GM21717 (cell line): ENCODE data around the gene CDKAL1.
"Not testable (repeated sequence)": the region's sequence is repeated elsewhere in the genome, so short reads cannot be mapped to it uniquely, and the experiment has no call there.

Source experiments
- ATAC-seq: cut with Tn5 transposase; IDR thresholded peaks from one replicate; pipeline ENCODE4 v1.9.1; 2021; ENCODE audit warnings: mild to moderate bottlenecking, moderate library complexity; ENCODE audit not compliant: unreplicated experiment

Gene CDKAL1

DNA sequence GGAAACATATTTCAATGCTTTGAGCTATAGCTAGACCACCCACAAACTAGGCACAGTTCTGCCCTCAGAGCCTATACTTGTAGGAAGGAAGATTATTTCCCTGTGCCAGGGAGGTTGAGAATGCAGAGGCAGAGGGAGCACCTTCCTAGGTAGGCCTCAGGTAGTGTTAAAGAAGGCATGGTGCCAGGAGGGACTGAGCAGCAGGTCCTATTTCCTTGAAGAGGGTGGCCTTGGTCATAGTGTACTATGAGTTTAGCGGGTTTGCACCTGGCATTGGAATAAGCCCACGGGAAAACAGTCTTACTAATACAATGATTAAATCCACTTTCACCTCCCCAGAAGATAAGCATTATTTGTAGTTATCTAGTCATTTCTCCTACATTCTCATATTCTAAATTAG, 375.4 kb downstream of the CDKAL1 start:
- no peak for ATAC-seq

DNA sequence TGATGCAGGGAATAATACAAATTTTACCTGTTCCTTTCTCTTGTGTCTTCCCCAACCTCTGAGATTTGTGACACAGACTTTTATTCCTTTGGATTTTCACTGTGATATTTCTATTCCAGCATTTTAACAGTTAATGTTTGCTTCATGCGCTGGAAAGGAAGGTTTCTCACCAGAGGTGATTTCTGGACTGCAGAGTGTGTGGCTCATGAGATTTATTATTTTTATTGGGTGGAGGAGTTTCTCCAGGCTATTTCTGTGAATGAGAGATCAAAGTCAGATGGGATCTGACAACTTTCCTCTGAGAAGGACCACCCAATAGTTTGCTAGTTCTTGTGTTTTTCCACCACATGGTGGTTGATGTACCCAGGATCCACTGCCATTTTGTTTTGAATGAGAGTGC, 377.5 kb downstream of the CDKAL1 start:
- no peak for ATAC-seq

GRCh38 chr6:20915156-20915555, 380.9 kb downstream of the CDKAL1 start:
- no peak for ATAC-seq

- ATAC-seq = no peak
These were observed 381.4 kb downstream of the CDKAL1 start for GRCh38 chr6:20915626-20916025.

DNA sequence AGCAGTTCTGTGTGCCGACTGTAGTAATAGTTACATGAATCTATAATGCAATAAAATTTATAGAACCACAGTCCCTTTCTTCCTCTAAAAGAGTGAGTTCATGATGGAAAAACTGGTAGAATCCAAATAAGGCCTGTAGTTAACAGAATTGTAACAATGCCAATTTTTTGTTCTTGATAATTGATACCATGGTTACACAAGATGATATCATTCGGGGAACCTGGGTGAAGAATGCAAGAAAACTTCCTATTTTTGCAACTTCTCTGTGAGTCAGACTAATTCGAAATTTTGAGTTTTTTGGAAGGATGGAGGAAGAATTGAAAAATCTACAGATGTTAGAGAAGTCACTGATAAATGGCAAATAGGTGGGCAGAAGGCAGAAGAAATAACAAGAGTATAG, 381.8 kb downstream of the CDKAL1 start:
- no peak for ATAC-seq

DNA sequence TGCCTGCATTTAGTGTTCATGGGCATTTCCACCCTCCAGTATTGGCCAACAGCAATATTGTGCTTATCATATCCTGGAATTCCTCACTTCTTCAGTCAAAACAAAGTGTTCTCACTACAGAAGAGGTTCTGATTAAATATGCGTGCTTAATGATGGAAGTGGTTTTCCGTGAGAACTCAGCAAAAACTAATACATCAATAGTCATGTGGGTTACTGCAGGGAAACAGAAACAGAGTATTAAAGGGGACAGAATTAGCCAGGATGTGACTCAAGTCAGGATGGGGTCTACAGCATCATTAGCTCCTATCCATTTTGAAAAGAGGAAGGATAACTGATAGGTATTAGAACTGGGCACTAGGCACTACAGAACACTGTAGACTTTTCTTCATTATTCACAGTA, 384.6 kb downstream of the CDKAL1 start:
- peak; percentile 51 for ATAC-seq

DNA sequence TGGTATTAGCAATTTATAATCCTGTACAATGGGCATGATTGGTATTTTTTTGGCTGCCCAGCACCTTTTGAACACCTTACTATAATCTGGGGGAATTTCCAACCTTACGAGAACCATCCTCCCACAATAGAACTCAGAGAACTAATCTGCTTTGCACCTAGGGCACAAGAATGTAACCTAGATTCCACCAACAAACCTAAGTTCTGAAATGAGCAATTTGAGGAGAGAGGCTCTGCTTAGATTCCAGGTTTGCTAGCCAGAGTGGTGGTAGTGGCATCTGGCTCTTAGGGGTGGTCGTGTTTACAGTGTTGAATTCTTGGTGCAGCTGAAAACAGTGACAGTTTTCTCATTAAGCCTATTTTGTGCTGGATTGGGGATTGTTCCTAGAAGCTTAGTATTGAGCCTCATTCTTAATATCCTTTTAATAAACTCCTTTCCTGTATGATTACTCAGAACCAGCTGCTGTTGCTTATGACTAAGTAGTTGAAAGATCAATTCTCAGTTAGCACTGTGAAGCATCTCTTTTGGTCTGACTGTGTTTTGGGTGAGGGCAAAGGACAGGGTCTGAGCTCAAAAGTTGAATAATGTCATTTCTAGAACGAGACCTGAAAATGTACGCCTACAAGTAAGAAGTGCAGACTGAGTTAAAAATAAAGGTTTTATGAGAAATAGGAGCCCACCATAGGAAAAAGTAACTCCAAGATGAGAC, 385.6 kb downstream of the CDKAL1 start:
- peak; percentile 86 for ATAC-seq

GRCh38 chr6:20921578-20921977, 387.3 kb downstream of the CDKAL1 start:
- no peak for ATAC-seq

DNA sequence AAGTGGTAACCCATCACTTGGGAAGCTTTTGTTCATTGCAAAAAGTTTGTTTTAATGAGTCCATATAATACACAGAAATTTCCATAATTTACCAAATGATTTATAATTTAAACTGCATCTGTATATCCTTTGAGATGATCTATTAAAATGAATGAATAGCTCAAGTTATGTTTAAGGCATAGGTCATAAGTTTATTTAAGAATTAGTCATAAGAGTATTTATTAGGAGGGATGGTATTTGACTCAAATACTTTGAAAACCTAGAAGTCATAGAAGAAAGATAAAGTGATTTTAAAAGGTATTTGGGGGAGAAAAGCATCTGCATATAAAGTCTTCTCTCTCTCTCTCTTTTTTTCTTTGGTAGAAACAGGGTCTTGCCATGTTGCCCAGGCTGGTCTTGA, 388.5 kb downstream of the CDKAL1 start:
- ATAC-seq = no peak

DNA sequence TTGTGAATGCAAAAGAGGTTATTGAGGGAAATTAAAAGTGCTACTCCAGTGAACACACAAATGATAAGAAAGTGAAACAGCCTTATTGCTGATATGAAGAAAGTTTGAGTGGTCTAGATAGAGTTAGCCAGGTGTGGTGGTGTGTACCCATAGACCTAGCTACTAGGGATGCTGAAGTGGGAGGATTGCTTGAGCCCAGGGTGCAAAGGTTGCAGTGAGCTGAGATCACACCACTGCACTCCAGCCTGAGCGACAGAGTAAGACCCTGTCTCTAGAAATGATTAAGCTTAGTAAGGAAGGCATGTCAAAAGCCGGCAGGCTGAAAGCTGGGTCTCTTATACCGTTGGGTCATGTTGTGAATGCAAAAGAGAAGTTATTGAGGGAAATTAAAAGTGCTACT, 389.8 kb downstream of the CDKAL1 start:
- not testable (repeated sequence) for ATAC-seq

GRCh38 chr6:20924911-20925543, 390.8 kb downstream of the CDKAL1 start:
- ATAC-seq = no peak

- ATAC-seq = no peak
These were observed 393.0 kb downstream of the CDKAL1 start for GRCh38 chr6:20927130-20927860.

DNA sequence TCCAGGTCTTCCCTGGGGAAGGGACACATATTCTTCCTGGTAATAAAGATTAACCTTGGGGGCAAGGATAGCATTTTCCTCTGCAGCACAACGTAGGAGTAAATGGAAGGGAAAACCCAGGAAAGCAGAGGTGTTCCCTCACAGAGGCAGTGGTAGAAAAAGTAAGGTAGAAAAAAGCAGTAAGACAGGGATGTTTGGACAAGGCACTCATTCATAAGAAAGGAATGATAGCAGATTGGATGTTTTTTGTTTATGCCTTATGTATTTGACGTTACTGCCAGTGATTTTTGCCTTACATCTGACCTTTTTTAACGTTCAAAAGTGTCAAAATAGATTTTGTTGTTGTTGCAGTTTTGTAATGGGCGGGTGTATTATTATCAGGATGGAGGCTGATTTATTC, 395.0 kb downstream of the CDKAL1 start:
- ATAC-seq = no peak

GRCh38 chr6:20931093-20931492, 396.8 kb downstream of the CDKAL1 start:
- ATAC-seq = no peak

GRCh38 chr6:20931772-20932171, 397.5 kb downstream of the CDKAL1 start:
- no peak for ATAC-seq

- ATAC-seq = no peak
These were observed 398.0 kb downstream of the CDKAL1 start for GRCh38 chr6:20932284-20932683.

- no peak for ATAC-seq
These were observed 399.0 kb downstream of the CDKAL1 start for GRCh38 chr6:20933057-20933788.

GRCh38 chr6:20936949-20937348, 402.7 kb downstream of the CDKAL1 start:
- ATAC-seq = no peak

GRCh38 chr6:20939161-20939775, 405.0 kb downstream of the CDKAL1 start:
- ATAC-seq = no peak

GRCh38 chr6:20943040-20943627, 408.9 kb downstream of the CDKAL1 start:
- ATAC-seq = no peak

GRCh38 chr6:20943922-20944321, 409.7 kb downstream of the CDKAL1 start:
- no peak for ATAC-seq
